Trophoblast cell (in vitro differentiated cells and primary cell): ENCODE measurements around the gene C13orf42.

ENCODE experiments used
- DNase-seq, 2 donors: peaks; one replicate each; pipeline ENCODE4 v3.0.0-alpha.2; 2016
- H2AFZ ChIP-seq: 2 replicates; pipeline ENCODE4 v1.6.1; 2013; ENCODE audit warnings: low read length, moderate library complexity, mild to moderate bottlenecking; ENCODE audit not compliant: insufficient read depth, poor library complexity
- H2AK5ac ChIP-seq: 2 replicates; pipeline ENCODE4 v1.6.1; 2013; ENCODE audit warnings: mild to moderate bottlenecking, low read length
- H2BK120ac ChIP-seq: 2 replicates; pipeline ENCODE4 v1.6.1; 2013; ENCODE audit warnings: low read length, mild to moderate bottlenecking, moderate library complexity; ENCODE audit not compliant: insufficient read depth, poor library complexity
- H2BK12ac ChIP-seq: 2 replicates; pipeline ENCODE4 v1.6.1; 2013; ENCODE audit warnings: mild to moderate bottlenecking, low read length, moderate library complexity
- H2BK5ac ChIP-seq: 2 replicates; pipeline ENCODE4 v1.6.1; 2013; ENCODE audit warnings: low read length, low read depth, moderate library complexity, mild to moderate bottlenecking; ENCODE audit not compliant: poor library complexity
- H3K14ac ChIP-seq: 2 replicates; pipeline ENCODE4 v1.6.1; 2013; ENCODE audit warnings: mild to moderate bottlenecking, low read length
- H3K18ac ChIP-seq: 2 replicates; pipeline ENCODE4 v1.6.1; 2013; ENCODE audit warnings: mild to moderate bottlenecking, low read length
- H3K23ac ChIP-seq: 2 replicates; pipeline ENCODE4 v1.6.1; 2013; ENCODE audit warnings: low read length
- H3K27ac ChIP-seq: 2 replicates; pipeline ENCODE4 v1.5.1; 2013; ENCODE audit warnings: low read depth, mild to moderate bottlenecking, inconsistent platforms, low read length, moderate library complexity
- H3K27me3 ChIP-seq: 2 replicates; pipeline ENCODE4 v1.6.1; 2013; ENCODE audit warnings: inconsistent platforms, mild to moderate bottlenecking, low read length, moderate library complexity; ENCODE audit not compliant: insufficient read depth
- H3K36me3 ChIP-seq, 2 experiments: 1 replicate in 1 of 2; 2 replicates in 1 of 2; pipeline ENCODE4 v1.6.1; 2013; ENCODE audit warnings: low read length in 2 of 2, mild to moderate bottlenecking in 2 of 2, moderate library complexity in 1 of 2; ENCODE audit not compliant: insufficient read depth in 2 of 2, control insufficient read depth in 1 of 2
- H3K4ac ChIP-seq: 2 replicates; pipeline ENCODE4 v1.6.1; 2013; ENCODE audit warnings: low read depth, mild to moderate bottlenecking, low read length, moderate library complexity
- H3K4me1 ChIP-seq, 2 experiments: 1 replicate in 1 of 2; 2 replicates in 1 of 2; pipeline ENCODE4 v1.6.1; 2013; ENCODE audit warnings: low read length in 2 of 2, mild to moderate bottlenecking in 2 of 2, moderate library complexity in 1 of 2; ENCODE audit not compliant: insufficient read depth in 2 of 2, control insufficient read depth in 1 of 2
- H3K4me2 ChIP-seq: 2 replicates; pipeline ENCODE4 v1.6.1; 2013; ENCODE audit warnings: inconsistent platforms, mild to moderate bottlenecking, low read length, moderate library complexity
- H3K4me3 ChIP-seq: 2 replicates; pipeline ENCODE4 v1.5.1; 2013; ENCODE audit warnings: mild to moderate bottlenecking, low read depth, low read length, inconsistent platforms
- H3K79me1 ChIP-seq: one replicate; pipeline ENCODE4 v1.6.1; 2013; ENCODE audit warnings: low read length
- H3K79me2 ChIP-seq: 2 replicates; pipeline ENCODE4 v1.6.1; 2013; ENCODE audit warnings: low read length, mild to moderate bottlenecking; ENCODE audit not compliant: control insufficient read depth, insufficient read depth, poor library complexity
- H3K9ac ChIP-seq: 2 replicates; pipeline ENCODE4 v1.6.1; 2013; ENCODE audit warnings: mild to moderate bottlenecking, low read length
- H3K9me3 ChIP-seq: 2 replicates; pipeline ENCODE4 v1.6.1; 2013; ENCODE audit warnings: low read depth, mild to moderate bottlenecking, control low read depth, inconsistent platforms, low read length; ENCODE audit not compliant: insufficient read depth
- H4K12ac ChIP-seq: 2 replicates; pipeline ENCODE4 v1.6.1; 2013; ENCODE audit warnings: low read depth, mild to moderate bottlenecking, low read length, moderate library complexity
- H4K8ac ChIP-seq: 2 replicates; pipeline ENCODE4 v1.6.1; 2013; ENCODE audit warnings: low read depth, mild to moderate bottlenecking, low read length, moderate library complexity
- H4K91ac ChIP-seq: one replicate; pipeline ENCODE4 v1.6.1; 2013; ENCODE audit warnings: low read depth, mild to moderate bottlenecking, low read length, moderate library complexity
- WGBS: extraction: QIAGEN DNeasy Blood & Tissue Kit; methylation state at CpG from one replicate; pipeline ENCODE4 v1.1.7; 2013; ENCODE audit warnings: missing lambda C conversion rate; ENCODE audit not compliant: insufficient read length, insufficient coverage; ENCODE audit errors: extremely low coverage; 5-methylcytosine and 5-hydroxymethylcytosine counted together

The C13orf42 gene

DNA sequence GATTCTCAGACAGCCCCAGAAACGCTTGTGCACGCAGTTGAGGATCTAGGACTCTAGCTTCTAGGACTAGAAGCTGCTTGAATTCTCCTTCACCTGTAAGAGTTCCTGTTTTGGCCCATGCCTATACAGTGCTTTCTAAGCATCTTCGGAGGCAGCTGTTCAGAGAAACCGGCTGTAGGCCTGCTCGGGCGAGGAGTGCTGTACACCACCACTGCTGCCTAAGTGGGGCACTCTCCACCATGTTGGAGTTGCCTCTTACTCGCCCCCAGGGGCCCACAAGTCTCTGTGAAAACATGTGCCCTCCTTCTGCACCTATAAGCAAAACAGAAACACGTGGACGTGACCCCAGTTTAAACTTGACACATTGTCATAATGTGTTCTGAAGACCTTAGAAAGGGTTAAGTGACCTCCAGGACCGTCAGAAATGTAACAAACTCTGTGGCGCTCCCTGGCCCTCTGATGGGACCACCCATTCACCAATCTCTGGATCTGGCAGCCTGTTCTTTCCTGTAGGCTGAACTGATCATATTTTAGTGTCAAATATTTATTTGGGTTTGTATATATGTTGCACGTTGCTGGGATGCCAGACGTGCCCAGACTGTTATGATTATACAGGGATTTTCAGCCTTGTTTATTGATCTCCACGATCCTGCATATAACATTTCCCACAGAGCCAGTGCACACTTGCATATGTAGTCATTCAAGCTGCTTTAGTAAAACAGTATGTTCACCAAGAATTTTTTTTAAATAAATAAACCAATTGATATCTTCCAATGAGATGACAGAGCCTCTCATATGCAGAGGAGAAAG lies 60.8 kb downstream of the C13orf42 start:
- Histone ChIP-seq H4K91ac (no peak overlapping the region), H2BK120ac (no peak overlapping the region), H3K4me1 (no peaks in the 10 kb centered on the region), H3K4ac (no peak overlapping the region), H3K23ac (no peak overlapping the region), H3K14ac (no peak overlapping the region), H3K4me3 (no peak overlapping the region), H4K12ac (no peak overlapping the region), H2BK5ac (no peak overlapping the region), H3K9me3 (no peaks in the 10 kb centered on the region), H3K9ac (no peak overlapping the region), H2BK12ac (no peak overlapping the region), H3K4me2 (no peak overlapping the region), H3K27me3 (no peaks in the 10 kb centered on the region), H4K8ac (no peak overlapping the region), H3K36me3 (no peaks in the 10 kb centered on the region), H2AFZ (no peak overlapping the region), H3K27ac (no peak overlapping the region), H3K79me2 (no peaks in the 10 kb centered on the region), H3K79me1 (no peaks in the 10 kb centered on the region), H2AK5ac (no peak overlapping the region), H3K18ac (no peak overlapping the region)
- DNase-seq: no peak
- no CpG with 5 or more reads among the region's 14 CpGs for WGBS

DNA sequence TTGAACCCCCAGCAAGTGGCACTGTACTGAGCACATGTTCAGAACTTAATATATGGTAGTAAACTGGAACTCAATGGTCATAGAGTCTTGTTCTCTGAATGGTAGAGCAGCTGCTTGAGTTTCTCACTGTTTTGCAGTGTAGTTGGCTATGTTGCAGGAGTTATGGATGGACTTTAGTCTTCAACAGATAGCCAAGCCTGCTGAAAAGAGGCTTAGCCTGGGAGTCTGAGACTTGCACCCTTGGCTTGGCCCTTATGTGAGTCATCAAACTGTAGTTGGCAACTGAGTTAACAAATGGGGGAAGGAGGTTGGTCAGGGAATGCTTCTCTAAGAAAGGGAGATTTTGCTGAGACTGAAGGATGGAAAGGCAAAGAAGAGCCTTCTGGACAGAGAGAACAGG lies 62.5 kb downstream of the C13orf42 start:
- no peaks in the 10 kb centered on the region for H3K79me1 ChIP-seq
- H2AFZ ChIP-seq: no peak overlapping the region
- no peak overlapping the region for H3K4me3 ChIP-seq
- H3K14ac ChIP-seq: no peak overlapping the region
- H3K4me1 ChIP-seq: no peaks in the 10 kb centered on the region
- H3K9ac ChIP-seq: no peak overlapping the region
- no peak overlapping the region for H2AK5ac ChIP-seq
- H3K27ac ChIP-seq: no peak overlapping the region
- H4K91ac ChIP-seq: no peak overlapping the region
- DNase-seq: no peak
- no peak overlapping the region for H3K18ac ChIP-seq
- no peak overlapping the region for H4K8ac ChIP-seq
- no peak overlapping the region for H3K4me2 ChIP-seq
- H3K79me2 ChIP-seq: no peaks in the 10 kb centered on the region
- H3K23ac ChIP-seq: no peak overlapping the region
- no peak overlapping the region for H2BK5ac ChIP-seq
- H2BK12ac ChIP-seq: no peak overlapping the region
- H3K9me3 ChIP-seq: no peaks in the 10 kb centered on the region
- no peak overlapping the region for H3K4ac ChIP-seq
- no peak overlapping the region for H4K12ac ChIP-seq
- no peak overlapping the region for H2BK120ac ChIP-seq
- H3K27me3 ChIP-seq: no peaks in the 10 kb centered on the region
- no peaks in the 10 kb centered on the region for H3K36me3 ChIP-seq

DNA sequence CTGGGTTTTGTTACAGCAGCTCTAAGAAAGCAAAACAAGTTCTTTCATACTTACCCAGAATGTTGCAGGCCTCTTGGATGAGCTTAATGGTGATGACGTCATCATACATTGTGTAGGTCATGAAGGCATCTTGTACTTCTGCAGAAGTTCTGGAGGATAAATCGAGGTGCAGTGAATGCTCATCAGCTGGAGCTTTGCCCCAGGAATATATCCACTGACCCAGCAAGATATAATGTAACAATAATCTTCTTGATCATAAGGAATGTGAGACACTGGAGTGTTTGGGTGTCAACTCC lies 63.0 kb downstream of the C13orf42 start:
- H3K27me3 ChIP-seq: no peaks in the 10 kb centered on the region
- no peak for DNase-seq
- H4K8ac ChIP-seq: no peak overlapping the region
- H3K4me2 ChIP-seq: no peak overlapping the region
- H3K79me1 ChIP-seq: no peaks in the 10 kb centered on the region
- no peak overlapping the region for H2AK5ac ChIP-seq
- H3K4ac ChIP-seq: no peak overlapping the region
- no peaks in the 10 kb centered on the region for H3K79me2 ChIP-seq
- H3K36me3 ChIP-seq: no peaks in the 10 kb centered on the region
- H3K9ac ChIP-seq: no peak overlapping the region
- no peak overlapping the region for H3K18ac ChIP-seq
- no peak overlapping the region for H4K91ac ChIP-seq
- H3K4me3 ChIP-seq: no peak overlapping the region
- H3K23ac ChIP-seq: no peak overlapping the region
- H3K4me1 ChIP-seq: no peaks in the 10 kb centered on the region
- no peak overlapping the region for H2AFZ ChIP-seq
- H2BK120ac ChIP-seq: no peak overlapping the region
- no peak overlapping the region for H3K14ac ChIP-seq
- no CpG with 5 or more reads among the region's 2 CpGs for WGBS
- H4K12ac ChIP-seq: no peak overlapping the region
- no peak overlapping the region for H2BK12ac ChIP-seq
- no peaks in the 10 kb centered on the region for H3K9me3 ChIP-seq
- no peak overlapping the region for H2BK5ac ChIP-seq
- H3K27ac ChIP-seq: no peak overlapping the region

DNA sequence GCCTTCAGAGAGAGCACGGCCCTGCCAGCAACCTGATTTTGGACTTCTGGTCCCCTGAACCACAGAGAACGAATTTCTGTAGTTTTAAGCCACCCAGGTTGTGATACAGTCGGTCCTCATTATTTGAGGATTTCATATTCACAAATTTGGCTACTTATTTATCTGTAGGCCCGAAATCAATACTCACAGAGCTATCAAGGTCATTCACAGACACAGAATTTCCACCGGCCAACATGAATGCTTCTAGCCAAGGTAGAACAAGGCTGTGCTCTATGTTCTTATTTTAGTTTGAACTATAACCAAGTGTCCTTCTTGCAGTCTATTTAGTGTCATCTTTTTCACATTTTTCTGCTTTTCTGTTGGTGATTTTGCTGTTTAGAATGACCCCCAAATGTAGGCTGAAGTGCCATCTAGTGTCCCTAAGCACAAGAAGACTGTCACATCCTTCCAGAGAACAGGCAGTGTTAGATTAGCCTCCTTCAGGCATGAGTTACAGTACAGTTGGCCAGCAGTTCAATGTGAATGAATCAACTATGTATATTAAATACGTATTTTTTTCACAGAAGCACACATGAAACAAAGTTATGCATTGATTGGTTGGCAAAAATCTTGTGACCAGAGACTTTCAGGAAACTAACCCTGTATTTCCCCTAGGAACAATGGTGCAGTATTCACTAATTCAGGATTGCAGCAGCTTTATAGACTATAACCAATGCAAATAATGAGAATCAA lies 63.5 kb downstream of the C13orf42 start:
- Histone ChIP-seq H2AFZ (no peak overlapping the region), H2BK12ac (no peak overlapping the region), H3K36me3 (no peaks in the 10 kb centered on the region), H3K4ac (no peak overlapping the region), H3K4me1 (no peaks in the 10 kb centered on the region), H3K4me2 (no peak overlapping the region), H3K23ac (no peak overlapping the region), H3K79me2 (no peaks in the 10 kb centered on the region), H3K79me1 (no peaks in the 10 kb centered on the region), H3K9ac (no peak overlapping the region), H2AK5ac (no peak overlapping the region), H2BK5ac (no peak overlapping the region), H2BK120ac (no peak overlapping the region), H3K14ac (no peak overlapping the region), H3K9me3 (no peaks in the 10 kb centered on the region), H4K8ac (no peak overlapping the region), H3K27ac (no peak overlapping the region), H4K12ac (no peak overlapping the region), H3K27me3 (no peaks in the 10 kb centered on the region), H4K91ac (no peak overlapping the region), H3K18ac (no peak overlapping the region), H3K4me3 (no peak overlapping the region)
- no peak for DNase-seq
- no CpG with 5 or more reads among the region's 6 CpGs for WGBS
